ENCODE results near the gene VAMP1.

VAMP1 gene

GRCh38 chr12:6425590-6426531 is 44.6 kb downstream of the VAMP1 start:
- DNase-seq (ENCODE audit: low spot score) = peak; percentile 49

- no peak for DNase-seq (ENCODE audit: low spot score)
Observed at GRCh38 chr12:6424866-6425265, 45.6 kb downstream of the VAMP1 start.

GRCh38 chr12:6424008-6424347 is 46.5 kb downstream of the VAMP1 start:
- no peak for DNase-seq (ENCODE audit: low spot score)

GRCh38 chr12:6423267-6424007 is 47.0 kb downstream of the VAMP1 start:
- DNase-seq (ENCODE audit: low spot score) = peak; percentile 95

- DNase-seq (ENCODE audit: low spot score) = no peak
Observed at GRCh38 chr12:6420364-6420763, 50.1 kb downstream of the VAMP1 start.

- no peak for DNase-seq (ENCODE audit: low spot score)
Observed at GRCh38 chr12:6418796-6419195, 51.7 kb downstream of the VAMP1 start.

- peak; percentile 61 for DNase-seq (ENCODE audit: low spot score)
Observed at GRCh38 chr12:6416596-6416995, 53.9 kb downstream of the VAMP1 start.
